HCT116 (cell line): Measurements from ENCODE around the gene DRD4. TPM values are rescaled to one million over a fixed set of nuclear protein-coding genes. Genes with fewer than 3 reads are reported as not detected.

Experiments
- ATAC-seq: fragments of 200-7000 bp; cut with Tn5 transposase; 2 replicates; pipeline ENCODE4 v1.9.1; 2020; ENCODE audit warnings: mild to moderate bottlenecking, moderate library complexity
- BruUV-seq: library from RNA; stranded (reverse); fragments of 400-500 nt; replicated peaks from 2 replicates; lab custom pipeline; 2021; lab: Mats Ljungman, UMichigan
- CTCF ChIA-PET: fragments of 300-600 bp; sonication (Branson Sonifier 250); formaldehyde crosslinking; loops from one replicate; lab custom pipeline; 2021; ENCODE audit warnings: antibody characterized with exemption; lab: Charles Lee
- POLR2A ChIA-PET: fragments of 300-600, 350-600 bp; sonication (Branson Sonifier 250); formaldehyde crosslinking; loops from one replicate; lab custom pipeline; 2021; ENCODE audit warnings: antibody characterized with exemption; lab: Charles Lee
- RAD21 ChIA-PET, 2 experiments: fragments of 300-600 bp; sonication (Branson Sonifier 250); formaldehyde crosslinking; loops; one replicate each; lab custom pipeline; 2023; ENCODE audit warnings: low total read pairs in 2 of 2; ENCODE audit not compliant: uncharacterized antibody in 2 of 2, unreplicated experiment in 2 of 2, low non-redundant PET in 1 of 2; lab: Charles Lee
- DNase-seq: peaks from one replicate; pipeline ENCODE4 v3.0.0-alpha.2; 2010; ENCODE audit warnings: low read depth, low spot score
- H2AFZ ChIP-seq: fragments of 200-600 bp; shearing (Covaris generic), sonication (generic); 2 replicates; pipeline ENCODE4 v1.6.1; 2017; ENCODE audit warnings: low read depth, mixed run types, mixed read lengths, antibody characterized with exemption, low read length; ENCODE audit not compliant: poor library complexity, severe bottlenecking
- H3K27ac ChIP-seq: 2 replicates; pipeline ENCODE4 v1.5.1; 2012; ENCODE audit warnings: low read depth, low read length
- H3K27me3 ChIP-seq: fragments of 200-600 bp; sonication (generic); 2 replicates; pipeline ENCODE4 v1.6.1; 2016; ENCODE audit warnings: mixed run types, low read length, mixed read lengths; ENCODE audit not compliant: insufficient read depth
- H3K36me3 ChIP-seq, 2 experiments: fragments of 200-500 bp in 1 of 2; fragments of 200-600 bp in 1 of 2; sonication (Bioruptor generic) in 1 of 2; sonication (generic) in 1 of 2; 2 replicates each; pipeline versions ENCODE4 v1.5.1 to v1.6.1; 2014 to 2016; ENCODE audit warnings: low read length in 2 of 2, inconsistent platforms in 1 of 2, mixed read lengths in 1 of 2, mixed run types in 1 of 2; ENCODE audit not compliant: insufficient read depth in 2 of 2, control insufficient read depth in 1 of 2
- H3K4me1 ChIP-seq, 2 experiments: fragments of 200-600 bp in 1 of 2; sonication (generic) in 1 of 2; 2 replicates each; pipeline versions ENCODE4 v1.5.1 to v1.6.1; 2012 to 2017; ENCODE audit warnings: low read length in 2 of 2, inconsistent platforms in 1 of 2, mild to moderate bottlenecking in 1 of 2, mixed read lengths in 1 of 2, mixed run types in 1 of 2, moderate library complexity in 1 of 2; ENCODE audit not compliant: insufficient read depth in 2 of 2, control insufficient read depth in 1 of 2
- H3K4me2 ChIP-seq: fragments of 200-600 bp; sonication (generic); 2 replicates; pipeline ENCODE4 v1.6.1; 2017; ENCODE audit warnings: mixed run types, low read length, mixed read lengths
- H3K4me3 ChIP-seq, 2 experiments: fragments of 200-600 bp in 1 of 2; sonication (generic) in 1 of 2; replicated peaks in 1 of 2; 2 replicates each; pipeline ENCODE4 v1.5.1; 2011 to 2016; ENCODE audit warnings: low read length in 2 of 2, control low read depth in 1 of 2, low read depth in 1 of 2, mild to moderate bottlenecking in 1 of 2, mixed read lengths in 1 of 2, mixed run types in 1 of 2
- H3K79me2 ChIP-seq: fragments of 200-600 bp; sonication (generic); 2 replicates; pipeline ENCODE4 v1.6.1; 2017; ENCODE audit warnings: mild to moderate bottlenecking, mixed run types, low read length, moderate library complexity, mixed read lengths; ENCODE audit not compliant: insufficient read depth
- H3K9ac ChIP-seq: fragments of 200-600 bp; sonication (generic); 2 replicates; pipeline ENCODE4 v1.6.1; 2016; ENCODE audit warnings: low read length, mixed read lengths
- H3K9me2 ChIP-seq: fragments of 200-600 bp; sonication (generic), shearing (Covaris generic); 2 replicates; pipeline ENCODE4 v1.6.1; 2017; ENCODE audit warnings: mixed run types, mild to moderate bottlenecking, moderate library complexity; ENCODE audit not compliant: insufficient read depth
- H3K9me3 ChIP-seq, 2 experiments: fragments of 200-500 bp in 1 of 2; fragments of 200-600 bp in 1 of 2; sonication (Bioruptor generic) in 1 of 2; sonication (generic) in 1 of 2; 2 replicates each; pipeline ENCODE4 v1.6.1; 2014 to 2017; ENCODE audit warnings: low read length in 2 of 2, mixed read lengths in 2 of 2, inconsistent platforms in 1 of 2, low read depth in 1 of 2, mild to moderate bottlenecking in 1 of 2, mixed run types in 1 of 2, moderate library complexity in 1 of 2; ENCODE audit not compliant: control insufficient read depth in 1 of 2, insufficient read depth in 1 of 2
- H4K20me1 ChIP-seq: fragments of 200-600 bp; sonication (generic), shearing (Covaris generic); 2 replicates; pipeline ENCODE4 v1.6.1; 2017; ENCODE audit warnings: mixed run types, mild to moderate bottlenecking, moderate library complexity; ENCODE audit not compliant: insufficient read depth
- CBX3 ChIP-seq: IDR thresholded peaks from 2 replicates; pipeline ENCODE4 v1.6.1; 2012; ENCODE audit warnings: low read depth
- ELF1 ChIP-seq: IDR thresholded peaks from 2 replicates; pipeline ENCODE4 v1.6.1; 2012; ENCODE audit warnings: low read depth, borderline replicate concordance
- FOSL1 ChIP-seq: IDR thresholded peaks from 2 replicates; pipeline ENCODE4 v1.6.1; 2012; ENCODE audit warnings: low read depth
- JUND ChIP-seq: IDR thresholded peaks from 2 replicates; pipeline ENCODE4 v1.6.1; 2012
- POLR2A ChIP-seq: IDR thresholded peaks from 2 replicates; pipeline ENCODE4 v1.7.0; 2011; ENCODE audit warnings: borderline replicate concordance; ENCODE audit not compliant: insufficient read depth, insufficient read length; ENCODE audit errors: extremely low read depth
- POLR2AphosphoS5 ChIP-seq: IDR thresholded peaks from 2 replicates; pipeline ENCODE4 v1.6.1; 2011; ENCODE audit warnings: mild to moderate bottlenecking, low read depth, low read length, moderate library complexity
- SIN3A ChIP-seq: IDR thresholded peaks from 2 replicates; pipeline ENCODE4 v1.6.1; 2012; ENCODE audit warnings: low read depth
- SP1 ChIP-seq: IDR thresholded peaks from 2 replicates; pipeline ENCODE4 v1.6.1; 2012; ENCODE audit warnings: low read depth
- ZNF274 ChIP-seq: fragments of 200-500 bp; sonication (Bioruptor generic); IDR thresholded peaks from 2 replicates; pipeline ENCODE4 v1.6.1; 2014; ENCODE audit warnings: mild to moderate bottlenecking, low read depth, low read length, inconsistent platforms
- intact Hi-C: fragments of 100-400 bp; cut with micrococcal nuclease; formaldehyde crosslinking; loops from 2 replicates; pipeline ENCODE4 v1.10.0; 2022
- total RNA-seq: library from RNA; stranded (reverse); gene quantifications from one replicate; pipeline ENCODE4 v1.2.1, GENCODE V29; 2021; ENCODE audit not compliant: unreplicated experiment
- TF ChIP-seq, protein P1 (sequence below): IDR thresholded peaks from 2 replicates; pipeline ENCODE4 v1.6.1; 2012; ENCODE audit warnings: low read depth

The DRD4 gene
- total RNA-seq, 1 experiment from 2014 or later, result 2.4 TPM

DNA sequence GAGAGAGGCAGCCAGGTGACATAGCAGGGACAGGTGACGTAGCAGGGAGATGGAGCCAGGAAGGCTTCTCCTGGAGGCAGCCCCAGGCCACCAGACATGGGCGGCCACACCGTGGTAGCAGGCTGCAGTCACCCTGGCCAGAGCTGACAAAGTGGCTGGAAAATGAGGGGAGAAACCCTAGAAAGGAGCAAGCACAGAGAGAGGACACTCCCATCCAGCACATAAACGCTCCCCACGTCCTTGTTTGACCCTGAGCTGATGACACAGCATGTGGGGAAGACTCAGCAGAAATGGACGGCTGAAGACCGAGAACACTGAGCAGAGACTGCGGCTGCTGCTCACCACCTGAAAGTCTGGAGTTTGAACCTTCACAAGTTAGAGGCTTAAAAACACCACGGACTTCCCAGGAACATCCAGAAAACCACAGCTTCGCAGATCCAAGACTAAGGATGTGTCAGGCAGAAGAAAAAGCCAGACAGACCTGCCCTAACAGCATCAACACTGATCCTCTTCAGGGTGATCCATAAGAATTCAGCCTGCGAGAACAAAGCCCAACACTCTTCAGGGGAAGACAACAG, 28.7 kb downstream of the DRD4 start:
- Histone ChIP-seq H3K27ac (no peak overlapping the region), H3K36me3 (no peaks in the 10 kb centered on the region; a peak in 1 of 4 replicates), H3K27me3 (no peaks in the 10 kb centered on the region), H3K9me3 (no peaks in the 10 kb centered on the region), H3K4me2 (no peak overlapping the region), H3K4me1 (no peaks in the 10 kb centered on the region), H3K4me3 (no peak overlapping the region), H3K9me2 (no peaks in the 10 kb centered on the region), H2AFZ (no peak overlapping the region), H4K20me1 (no peaks in the 10 kb centered on the region), H3K79me2 (peaks cover 3% of the 10 kb centered on the region; the same call in 1 of the 2 replicates), H3K9ac (no peak overlapping the region)
- CTCF ChIA-PET, result no interaction called here
- DNase-seq (no peak), ATAC-seq (no peak)
- no peak for TF ChIP-seq ELF1
- TF ChIP-seq, protein P1, sequence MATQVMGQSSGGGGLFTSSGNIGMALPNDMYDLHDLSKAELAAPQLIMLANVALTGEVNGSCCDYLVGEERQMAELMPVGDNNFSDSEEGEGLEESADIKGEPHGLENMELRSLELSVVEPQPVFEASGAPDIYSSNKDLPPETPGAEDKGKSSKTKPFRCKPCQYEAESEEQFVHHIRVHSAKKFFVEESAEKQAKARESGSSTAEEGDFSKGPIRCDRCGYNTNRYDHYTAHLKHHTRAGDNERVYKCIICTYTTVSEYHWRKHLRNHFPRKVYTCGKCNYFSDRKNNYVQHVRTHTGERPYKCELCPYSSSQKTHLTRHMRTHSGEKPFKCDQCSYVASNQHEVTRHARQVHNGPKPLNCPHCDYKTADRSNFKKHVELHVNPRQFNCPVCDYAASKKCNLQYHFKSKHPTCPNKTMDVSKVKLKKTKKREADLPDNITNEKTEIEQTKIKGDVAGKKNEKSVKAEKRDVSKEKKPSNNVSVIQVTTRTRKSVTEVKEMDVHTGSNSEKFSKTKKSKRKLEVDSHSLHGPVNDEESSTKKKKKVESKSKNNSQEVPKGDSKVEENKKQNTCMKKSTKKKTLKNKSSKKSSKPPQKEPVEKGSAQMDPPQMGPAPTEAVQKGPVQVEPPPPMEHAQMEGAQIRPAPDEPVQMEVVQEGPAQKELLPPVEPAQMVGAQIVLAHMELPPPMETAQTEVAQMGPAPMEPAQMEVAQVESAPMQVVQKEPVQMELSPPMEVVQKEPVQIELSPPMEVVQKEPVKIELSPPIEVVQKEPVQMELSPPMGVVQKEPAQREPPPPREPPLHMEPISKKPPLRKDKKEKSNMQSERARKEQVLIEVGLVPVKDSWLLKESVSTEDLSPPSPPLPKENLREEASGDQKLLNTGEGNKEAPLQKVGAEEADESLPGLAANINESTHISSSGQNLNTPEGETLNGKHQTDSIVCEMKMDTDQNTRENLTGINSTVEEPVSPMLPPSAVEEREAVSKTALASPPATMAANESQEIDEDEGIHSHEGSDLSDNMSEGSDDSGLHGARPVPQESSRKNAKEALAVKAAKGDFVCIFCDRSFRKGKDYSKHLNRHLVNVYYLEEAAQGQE, result no peak
- TF ChIP-seq ZNF274, result no peak
- no peak for TF ChIP-seq FOSL1
- no peak for TF ChIP-seq POLR2A
- no peak for TF ChIP-seq POLR2AphosphoS5
- no peak for TF ChIP-seq SIN3A
- no peak for TF ChIP-seq JUND
- no peak for TF ChIP-seq CBX3
- TF ChIP-seq SP1, result no peak
- POLR2A ChIA-PET, result no interaction called here
- intact Hi-C loops, result no loop called here
- no TSS peak for BruUV-seq
- RAD21 ChIA-PET, result no interaction called here
